Measurements from ENCODE around the gene PGRMC1.
A peak's percentile ranks its signal among the peaks of the same experiment; 100 is the strongest.
"Not testable (repeated sequence)": the region's sequence is repeated elsewhere in the genome, so short reads cannot be mapped to it uniquely, and the experiment has no call there.

Gene PGRMC1

DNA sequence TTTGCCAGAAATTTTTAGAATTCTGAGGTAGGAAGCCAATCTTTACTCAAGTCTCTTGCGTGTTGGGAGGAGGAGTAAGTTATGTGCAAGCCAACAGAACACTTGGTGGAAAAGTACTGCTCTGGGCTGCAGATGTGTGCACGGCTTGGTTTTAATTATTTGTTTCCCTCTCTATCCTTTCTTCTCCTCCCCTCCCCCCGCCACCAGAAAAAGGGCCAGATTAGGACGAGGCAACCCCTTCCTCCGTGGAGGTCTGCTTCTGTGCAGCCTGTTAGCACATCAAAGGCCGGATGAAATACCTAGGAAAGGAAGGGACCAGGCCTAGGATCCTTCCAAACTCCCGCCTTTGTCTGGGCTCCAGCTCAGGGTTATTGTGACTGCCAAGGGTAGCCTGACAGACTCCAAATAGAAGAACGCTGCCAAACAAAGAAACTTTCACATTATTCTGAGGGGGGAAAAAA is 1.0 kb upstream of the PGRMC1 start:
- DNase-seq (ENCODE audit: low read depth), result no peak

DNA sequence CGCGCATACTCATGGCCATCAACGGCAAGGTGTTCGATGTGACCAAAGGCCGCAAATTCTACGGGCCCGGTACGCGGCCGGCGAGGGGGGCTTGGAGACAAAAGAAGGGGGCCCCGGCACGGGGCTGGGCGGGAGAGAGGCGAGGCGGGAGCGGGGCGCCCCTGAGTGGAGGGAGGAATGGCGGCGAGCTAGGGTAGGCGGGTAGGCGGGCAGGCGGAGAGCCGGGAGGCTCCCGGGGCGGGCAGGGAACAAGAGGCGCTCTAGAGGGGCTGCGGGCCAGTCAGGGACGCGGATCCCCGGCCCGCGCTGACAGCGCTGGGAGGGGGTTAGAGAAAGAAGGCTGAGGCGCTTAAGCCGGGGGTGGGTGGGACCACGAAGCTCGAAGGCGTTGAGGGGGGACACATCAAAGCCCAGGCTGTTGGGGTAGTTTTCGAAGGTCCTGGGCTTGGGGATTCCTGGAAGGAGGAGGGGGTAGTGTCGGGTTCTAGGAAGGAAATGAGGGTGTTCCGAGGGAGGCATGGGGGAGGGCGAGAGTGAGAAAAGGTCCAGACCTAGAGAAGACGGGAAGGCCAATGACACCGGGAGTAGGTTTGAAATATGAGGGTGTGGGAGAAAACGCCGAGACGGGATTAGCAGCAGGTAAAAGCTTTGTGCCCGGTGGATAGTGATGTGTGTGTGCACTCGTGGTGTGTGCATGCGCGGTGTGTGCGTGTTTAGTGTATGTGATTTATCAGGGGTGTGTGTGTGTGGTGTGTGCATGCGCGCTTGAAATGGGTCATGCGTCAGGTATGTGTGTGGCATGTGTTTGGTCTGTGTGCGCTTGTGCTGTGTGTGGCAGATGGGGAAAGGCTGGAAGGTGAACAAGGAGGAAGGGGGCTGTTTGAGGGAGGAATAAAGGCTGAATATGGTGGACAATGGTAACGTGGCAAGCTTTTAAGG is 807 bp downstream of the PGRMC1 start:
- no peak for DNase-seq (ENCODE audit: low read depth)

- no peak for DNase-seq (ENCODE audit: low read depth)
Measured at GRCh38 chrX:119237562-119237942, 1.5 kb downstream of the PGRMC1 start.

DNA sequence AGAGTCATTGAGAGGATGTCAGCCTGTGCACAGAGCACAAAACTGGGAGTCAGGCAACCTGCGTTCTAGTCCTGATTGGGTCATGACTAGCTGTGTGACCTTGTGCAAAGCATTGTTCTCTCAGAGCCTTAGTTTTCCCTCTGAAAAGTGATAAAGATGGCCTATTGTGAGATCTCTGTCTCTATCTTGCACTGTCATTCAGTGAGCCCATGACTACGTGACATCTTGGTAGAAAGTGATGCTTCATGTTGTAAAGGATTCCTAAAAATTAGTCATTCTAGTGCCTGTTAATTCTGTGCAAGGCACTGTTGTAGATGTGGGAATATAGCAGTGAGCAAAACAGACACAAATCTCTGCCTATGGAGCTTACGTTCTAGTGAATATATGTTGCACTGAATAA is 2.5 kb downstream of the PGRMC1 start:
- DNase-seq (ENCODE audit: low read depth), result no peak

GRCh38 chrX:119240356-119240755 is 4.3 kb downstream of the PGRMC1 start:
- peak; percentile 45 for DNase-seq (ENCODE audit: low read depth)

DNA sequence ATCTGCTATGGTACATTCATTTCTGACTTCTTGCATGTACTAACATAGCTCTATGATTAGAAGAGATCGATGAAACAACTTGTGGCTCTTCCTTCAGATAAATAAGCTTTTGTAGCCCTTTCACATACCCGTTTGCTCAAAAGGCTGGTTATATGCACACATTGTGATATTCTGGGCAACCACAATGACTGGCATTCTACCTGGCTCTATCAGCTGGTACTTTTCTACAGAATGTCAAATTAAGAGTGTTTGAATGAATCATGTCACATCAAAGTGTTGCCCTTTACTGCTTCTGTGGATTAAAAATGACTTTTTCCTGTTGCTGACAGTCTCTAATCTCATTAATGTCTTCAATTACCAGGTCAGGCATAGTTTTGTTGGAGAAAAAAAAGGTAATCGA is 11.6 kb downstream of the PGRMC1 start:
- DNase-seq (ENCODE audit: low read depth), result no peak

GRCh38 chrX:119249891-119250290 is 13.8 kb downstream of the PGRMC1 start:
- DNase-seq (ENCODE audit: low read depth), result no peak

- no peak for DNase-seq (ENCODE audit: low read depth)
Measured at GRCh38 chrX:119251386-119251785, 15.3 kb downstream of the PGRMC1 start.

DNA sequence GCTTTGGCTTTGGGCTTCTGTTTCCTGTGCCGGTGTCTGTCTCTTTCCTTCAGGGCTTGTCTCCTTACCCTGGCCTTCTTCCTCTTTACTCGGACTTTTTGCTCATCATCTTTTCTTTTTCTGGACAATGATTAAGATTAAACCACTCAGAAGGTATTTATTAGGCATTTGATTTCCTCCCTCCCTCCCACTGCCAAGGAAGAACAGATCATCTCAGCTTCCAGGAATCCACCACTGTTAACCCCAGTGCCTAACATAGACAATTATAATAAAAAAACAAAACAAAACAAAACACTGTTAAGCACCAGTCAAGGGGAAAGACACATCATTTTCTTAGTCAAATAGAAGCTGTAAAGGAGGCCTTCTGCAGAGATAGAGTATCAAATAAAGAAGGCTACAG is 16.6 kb downstream of the PGRMC1 start:
- DNase-seq (ENCODE audit: low read depth), result no peak

DNA sequence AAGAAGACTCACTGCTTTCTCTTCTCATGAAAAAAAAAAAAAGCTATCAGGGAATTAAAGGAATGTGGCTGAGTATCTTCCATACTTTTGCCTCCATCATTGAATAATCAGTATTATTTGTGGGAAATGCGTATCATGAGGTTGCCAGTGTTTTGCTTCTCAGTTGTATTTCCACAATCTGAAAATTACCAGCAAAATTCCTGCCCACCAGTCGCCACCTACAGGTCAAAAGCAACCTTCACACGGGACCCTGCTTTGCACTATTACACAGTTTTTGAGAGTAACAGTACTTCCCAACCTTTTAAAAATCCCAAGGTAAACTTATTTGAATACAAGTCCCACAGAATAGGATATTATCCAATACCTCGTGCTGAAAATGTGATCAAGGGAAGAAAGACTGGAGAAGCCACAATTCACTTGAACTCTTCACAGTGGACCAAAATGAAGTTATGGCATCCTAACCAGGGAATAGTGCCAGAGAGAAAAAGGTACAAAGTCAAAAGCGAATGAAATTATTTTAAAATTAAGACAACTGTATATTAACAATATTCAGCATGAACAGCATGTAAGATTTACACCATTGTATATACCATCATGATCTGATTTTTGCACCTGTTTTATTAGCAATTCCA is 30.4 kb downstream of the PGRMC1 start:
- no peak for DNase-seq (ENCODE audit: low read depth)

DNA sequence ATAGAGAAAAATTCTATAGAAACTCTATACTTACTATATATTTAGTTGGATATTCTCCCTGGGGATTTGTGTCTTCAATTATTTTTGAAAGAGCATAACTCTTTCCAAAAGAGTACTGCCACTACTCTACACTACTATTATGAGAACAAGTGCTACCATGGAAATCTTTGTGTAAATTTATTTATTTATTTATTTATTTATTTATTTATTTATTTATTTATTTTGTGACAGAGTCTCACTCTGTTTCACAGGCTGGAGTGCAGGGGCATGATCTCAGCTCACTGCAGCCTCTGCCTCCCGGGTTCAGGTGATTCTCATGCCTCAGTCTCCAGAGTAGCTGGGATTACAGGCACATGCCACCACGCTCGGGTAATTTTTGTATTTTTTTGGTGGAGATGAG is 31.0 kb downstream of the PGRMC1 start:
- not testable (repeated sequence) for DNase-seq (ENCODE audit: low read depth)

DNA sequence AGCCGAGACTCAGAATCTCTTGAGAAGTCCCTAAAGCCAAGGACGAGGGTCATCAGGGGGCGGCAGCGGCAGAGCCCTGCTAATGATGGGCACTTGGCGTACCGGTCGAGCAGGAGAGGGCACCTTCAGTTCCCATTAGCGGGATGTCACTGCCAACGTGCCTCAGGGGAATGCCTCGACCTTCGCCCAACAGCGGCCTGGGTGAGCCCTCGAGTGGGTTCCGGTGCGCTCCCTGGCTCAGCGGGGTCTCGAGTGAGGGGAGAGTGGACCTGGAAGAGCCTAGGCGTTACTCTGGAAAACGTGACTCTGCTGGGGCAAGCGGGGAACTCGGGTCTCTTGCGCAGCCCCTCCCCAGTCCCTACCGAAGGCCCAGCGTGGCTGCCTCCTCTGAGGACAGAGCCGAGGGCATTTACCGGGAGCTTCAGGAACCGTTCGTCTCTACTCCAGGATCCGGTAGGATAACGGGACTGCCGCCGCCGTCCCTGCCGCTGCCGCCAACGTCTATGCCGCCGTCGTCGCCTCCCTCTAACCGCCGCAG is 36.9 kb downstream of the PGRMC1 start:
- no peak for DNase-seq (ENCODE audit: low read depth)

DNA sequence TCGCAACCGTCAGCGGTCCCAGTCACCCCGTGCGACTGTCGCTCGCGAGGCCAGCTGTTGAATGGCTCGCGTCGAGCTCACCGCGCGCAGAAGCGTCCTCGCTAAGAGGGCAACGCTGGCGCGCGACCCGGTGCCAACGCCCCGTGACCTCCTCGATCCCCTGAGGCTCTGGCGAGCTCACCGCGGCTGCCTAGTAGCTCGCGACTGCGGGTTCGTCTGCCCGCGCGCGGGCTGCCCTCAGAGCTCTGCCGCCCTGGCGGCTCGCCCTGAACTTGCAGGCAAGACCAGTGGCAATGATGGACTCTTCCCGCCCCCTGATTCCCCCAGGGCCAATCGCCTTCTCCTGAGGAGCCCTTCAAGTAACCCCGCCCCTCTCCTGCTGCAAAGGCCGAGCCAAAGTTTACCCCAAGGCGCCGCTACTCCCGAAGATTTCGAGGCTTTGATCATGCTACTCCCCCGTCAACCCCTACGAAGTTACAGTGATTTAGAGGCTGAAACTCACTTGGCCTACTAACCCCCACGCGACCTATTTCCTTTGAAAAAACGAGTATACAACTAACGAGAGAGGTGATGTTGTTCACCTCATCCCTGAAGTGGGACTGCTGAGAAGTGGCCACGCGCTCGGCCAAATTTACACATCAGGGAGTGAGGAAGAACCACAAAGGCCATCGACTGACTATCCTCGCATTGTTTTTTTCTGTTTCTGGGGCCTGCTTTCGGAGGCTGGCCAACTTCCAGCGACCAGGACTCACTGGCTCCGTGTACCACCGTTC is 37.5 kb downstream of the PGRMC1 start:
- DNase-seq (ENCODE audit: low read depth), result no peak

- DNase-seq (ENCODE audit: low read depth), result not testable (repeated sequence)
Measured at GRCh38 chrX:119282347-119282746, 46.3 kb downstream of the PGRMC1 start.

DNA sequence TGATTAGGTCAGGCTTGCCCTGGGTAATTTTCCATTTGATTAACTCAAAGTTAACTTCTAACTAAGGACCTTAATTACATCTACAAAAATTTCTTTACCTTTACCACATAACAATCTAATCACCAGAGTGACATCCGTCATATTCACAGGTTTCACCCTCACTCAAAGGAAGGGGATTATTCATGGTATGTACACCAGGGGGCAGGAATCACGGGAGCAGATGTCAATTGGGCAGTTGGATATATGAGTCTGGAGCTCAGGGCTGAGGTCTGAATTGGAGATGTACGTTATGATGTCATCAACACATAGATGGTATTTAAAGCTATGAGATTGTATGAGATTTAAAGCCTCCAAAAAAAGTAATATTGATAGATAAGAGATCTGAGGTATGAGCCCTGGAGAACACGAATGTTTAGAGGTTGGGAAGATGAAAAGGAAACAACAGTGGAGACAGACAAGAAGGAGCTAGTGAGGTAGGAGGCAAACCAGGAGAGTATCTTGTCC is 52.9 kb downstream of the PGRMC1 start:
- no peak for DNase-seq (ENCODE audit: low read depth)

DNA sequence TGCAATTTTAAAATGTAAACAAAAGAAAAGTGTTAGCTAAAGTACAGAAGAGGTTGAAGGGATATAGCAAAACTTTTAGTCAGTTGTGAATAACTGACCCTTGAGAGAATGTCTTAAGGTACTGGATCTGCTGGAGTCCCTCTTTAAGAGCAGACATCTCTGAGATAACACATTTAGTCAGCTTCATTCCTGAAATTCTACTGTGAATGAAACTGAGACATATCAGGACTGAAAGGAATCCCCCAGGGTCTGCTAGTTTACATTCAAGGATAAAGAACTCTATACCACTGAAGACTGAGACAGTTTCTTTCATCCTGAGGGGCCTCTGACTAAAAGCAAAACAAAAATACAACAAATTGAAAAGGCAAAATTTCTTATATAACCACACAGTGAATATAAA is 54.4 kb downstream of the PGRMC1 start:
- no peak for DNase-seq (ENCODE audit: low read depth)

DNA sequence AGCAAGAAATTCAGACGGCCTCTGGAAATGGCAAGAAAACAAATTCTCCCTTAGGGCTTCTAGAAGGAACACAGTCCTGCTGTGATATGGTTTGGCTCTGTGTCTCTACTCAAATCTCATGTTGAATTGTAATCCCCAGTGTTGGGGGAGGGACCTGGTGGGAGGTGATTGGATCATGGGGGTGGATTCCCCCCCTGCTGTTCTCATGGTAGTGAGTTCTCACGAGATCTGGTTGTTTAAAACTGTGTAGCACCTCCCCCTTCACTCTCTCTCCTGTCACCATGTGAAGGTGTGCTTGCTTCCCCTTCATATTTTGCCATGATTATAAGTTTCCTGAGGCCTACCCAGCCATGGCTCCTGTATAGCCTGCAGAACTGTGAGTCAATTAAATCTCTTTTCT is 55.2 kb downstream of the PGRMC1 start:
- not testable (repeated sequence) for DNase-seq (ENCODE audit: low read depth)

- DNase-seq (ENCODE audit: low read depth), result no peak
Measured at GRCh38 chrX:119292445-119292844, 56.4 kb downstream of the PGRMC1 start.

All from non-pigmented ciliary epithelial cell (primary cell).